HepG2 (cell line): Measurements from ENCODE around the gene SPRED3.
"Not testable (repeated sequence)": the region's sequence is repeated elsewhere in the genome, so short reads cannot be mapped to it uniquely, and the experiment has no call there.

Experiments used
- AFF4 ChIP-seq: sonication (generic); formaldehyde crosslinking; IDR thresholded peaks from 2 replicates; pipeline ENCODE4 v1.4.0; 2020; ENCODE audit warnings: missing genetic modification reagents
- HNRNPK ChIP-seq: fragments of 200-400 bp; formaldehyde crosslinking; IDR thresholded peaks from 2 replicates; pipeline ENCODE4 v1.6.1; 2018; ENCODE audit warnings: low read length, low read depth, moderate library complexity, mild to moderate bottlenecking; ENCODE audit not compliant: poor library complexity, severe bottlenecking
- TP53 ChIP-seq: sonication (generic); formaldehyde crosslinking; conservative IDR thresholded peaks from 2 replicates; pipeline ENCODE4 v1.4.0; 2020; ENCODE audit warnings: missing genetic modification reagents
- ZFP82 ChIP-seq: sonication (generic); formaldehyde crosslinking; IDR thresholded peaks from 2 replicates; pipeline ENCODE4 v1.5.1; 2020; ENCODE audit warnings: mild to moderate bottlenecking, missing genetic modification reagents, borderline replicate concordance
- ZNF282 ChIP-seq: fragments of 450-650 bp; IDR thresholded peaks from 2 replicates; pipeline ENCODE4 v1.6.1; 2018; ENCODE audit not compliant: partially characterized antibody
- ZNF431 ChIP-seq: sonication (generic); formaldehyde crosslinking; IDR thresholded peaks from 2 replicates; pipeline ENCODE4 v1.9.0; 2022; ENCODE audit warnings: missing genetic modification reagents, low read depth, mild to moderate bottlenecking, borderline replicate concordance

- not testable (repeated sequence) for TF ChIP-seq HNRNPK; ZNF282; ZNF431; ZFP82 (CRISPR knock-in tag); AFF4; TP53 (CRISPR knock-in tag)
These were observed 38.7 kb downstream of the SPRED3 start for GRCh38 chr19:38427035-38427677.
